Mesodermal cell (in vitro differentiated cells): ENCODE results near the gene ANXA9.

Experiments used
- H3K27ac ChIP-seq: 2 replicates; pipeline ENCODE4 v1.7.0; 2013; ENCODE audit warnings: mild to moderate bottlenecking, low read depth, low read length, moderate library complexity; ENCODE audit not compliant: severe bottlenecking
- H3K36me3 ChIP-seq: 2 replicates; pipeline ENCODE4 v1.7.1; 2013; ENCODE audit warnings: mild to moderate bottlenecking, low read length, moderate library complexity; ENCODE audit not compliant: control insufficient read depth, insufficient read depth
- H3K4me1 ChIP-seq: one replicate; pipeline ENCODE4 v1.7.1; 2013; ENCODE audit warnings: mild to moderate bottlenecking, low read length; ENCODE audit not compliant: insufficient read depth, control insufficient read depth, poor library complexity, severe bottlenecking
- H3K4me3 ChIP-seq: 2 replicates; pipeline ENCODE4 v1.7.0; 2013; ENCODE audit warnings: low read length, control low read depth, mild to moderate bottlenecking; ENCODE audit not compliant: insufficient read depth, poor library complexity, severe bottlenecking; ENCODE audit errors: extremely low read depth
- H3K9me3 ChIP-seq: 2 replicates; pipeline ENCODE4 v1.7.1; 2013; ENCODE audit warnings: mild to moderate bottlenecking, low read length, moderate library complexity; ENCODE audit not compliant: control insufficient read depth
- WGBS, 2 experiments: methylation state at CpG; one replicate each; pipeline ENCODE4 v1.1.5; 2013; ENCODE audit warnings: missing lambda C conversion rate in 2 of 2; ENCODE audit not compliant: insufficient coverage in 2 of 2; 5-methylcytosine and 5-hydroxymethylcytosine counted together

The ANXA9 gene

DNA sequence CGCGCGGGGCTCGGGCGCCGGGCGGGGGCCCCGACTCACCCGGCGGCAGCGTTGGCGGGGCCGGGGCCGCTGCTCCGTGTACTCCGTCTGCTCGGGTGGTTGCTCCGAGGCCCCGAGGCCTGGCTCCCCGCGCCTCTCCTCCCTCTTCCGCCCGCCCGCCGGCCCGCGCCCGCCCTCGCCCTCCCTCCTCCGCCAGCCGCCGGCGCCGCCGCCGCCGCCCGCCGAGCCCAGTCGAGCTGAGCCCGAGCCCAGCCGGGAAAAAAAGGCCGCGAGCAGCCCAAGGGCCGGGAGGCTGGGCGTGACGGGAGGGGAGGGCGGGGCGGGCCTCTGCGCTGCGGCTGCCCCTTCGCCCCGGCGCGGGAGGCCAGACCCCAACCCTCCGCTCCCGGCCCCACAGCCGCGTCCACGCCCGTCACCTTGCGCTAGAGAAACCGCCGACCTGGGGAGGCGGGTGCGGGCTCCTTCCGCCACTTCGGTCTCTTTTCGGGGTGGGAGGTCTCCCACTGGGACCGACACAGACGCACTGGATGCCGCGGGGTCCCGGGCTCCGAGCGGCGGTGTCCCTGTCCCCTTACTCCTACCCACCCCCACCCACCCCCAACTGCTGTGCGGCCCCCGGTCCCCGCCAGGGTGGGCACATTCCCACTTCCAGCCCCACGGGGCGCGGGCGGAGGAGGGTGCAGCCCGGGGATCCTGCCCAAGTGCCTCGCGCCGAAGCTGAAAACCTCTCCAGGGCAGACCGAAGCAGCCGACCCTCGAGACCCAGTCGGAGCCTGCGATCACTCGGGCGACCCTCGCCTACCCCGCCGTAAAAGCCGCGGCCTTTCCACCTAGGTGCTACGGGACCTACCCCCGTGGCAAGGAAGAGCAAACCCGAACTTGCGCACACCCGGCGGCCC is 7.3 kb upstream of the ANXA9 start, which contains the start of gene CERS2:
CERS2 (minus strand) TSS at position 256 of the 899 bp plus-strand sequence. CDS start 5,745 bp downstream, outside the sequence.
- Histone ChIP-seq H3K4me1 (peaks cover 46% of the 10 kb centered on the region), H3K4me3 (peak within 1 kb of the TSS; percentile 78), H3K27ac (peak within 1 kb of the TSS; percentile 74), H3K9me3 (no peaks in the 10 kb centered on the region), H3K36me3 (peaks cover 8% of the 10 kb centered on the region)
- 3 to 6% methylated on average over 50 to 67 of the region's 106 CpGs for WGBS, 2 experiments

DNA sequence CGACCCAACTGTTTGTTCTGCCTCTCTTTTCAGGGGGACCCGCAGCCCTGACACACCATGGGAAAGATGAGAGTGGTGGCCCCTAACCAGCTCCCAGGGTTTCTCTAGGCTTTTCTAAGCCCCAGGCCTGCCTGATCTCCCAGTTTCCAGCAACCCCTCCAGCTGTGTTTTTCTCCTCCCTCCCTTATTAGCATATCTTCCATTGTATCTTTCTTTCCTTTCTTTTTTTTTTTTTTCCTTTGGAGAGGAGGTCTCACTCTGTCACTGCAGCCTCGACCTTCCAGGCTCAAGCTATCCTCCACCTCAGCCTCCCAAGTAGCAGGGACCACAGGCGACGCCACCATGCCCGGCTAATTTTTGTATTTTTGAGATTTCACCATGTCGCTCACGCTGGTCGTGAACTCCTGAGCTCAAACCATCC is 5.7 kb upstream of the ANXA9 start:
- WGBS, 2 experiments, result 77 to 84% methylated on average over 8 of the region's 9 CpGs
- Histone ChIP-seq H3K4me3 (no peak overlapping the region), H3K36me3 (no peaks in the 10 kb centered on the region), H3K9me3 (no peaks in the 10 kb centered on the region), H3K27ac (peak overlapping the region; percentile 85), H3K4me1 (peaks cover 43% of the 10 kb centered on the region)

DNA sequence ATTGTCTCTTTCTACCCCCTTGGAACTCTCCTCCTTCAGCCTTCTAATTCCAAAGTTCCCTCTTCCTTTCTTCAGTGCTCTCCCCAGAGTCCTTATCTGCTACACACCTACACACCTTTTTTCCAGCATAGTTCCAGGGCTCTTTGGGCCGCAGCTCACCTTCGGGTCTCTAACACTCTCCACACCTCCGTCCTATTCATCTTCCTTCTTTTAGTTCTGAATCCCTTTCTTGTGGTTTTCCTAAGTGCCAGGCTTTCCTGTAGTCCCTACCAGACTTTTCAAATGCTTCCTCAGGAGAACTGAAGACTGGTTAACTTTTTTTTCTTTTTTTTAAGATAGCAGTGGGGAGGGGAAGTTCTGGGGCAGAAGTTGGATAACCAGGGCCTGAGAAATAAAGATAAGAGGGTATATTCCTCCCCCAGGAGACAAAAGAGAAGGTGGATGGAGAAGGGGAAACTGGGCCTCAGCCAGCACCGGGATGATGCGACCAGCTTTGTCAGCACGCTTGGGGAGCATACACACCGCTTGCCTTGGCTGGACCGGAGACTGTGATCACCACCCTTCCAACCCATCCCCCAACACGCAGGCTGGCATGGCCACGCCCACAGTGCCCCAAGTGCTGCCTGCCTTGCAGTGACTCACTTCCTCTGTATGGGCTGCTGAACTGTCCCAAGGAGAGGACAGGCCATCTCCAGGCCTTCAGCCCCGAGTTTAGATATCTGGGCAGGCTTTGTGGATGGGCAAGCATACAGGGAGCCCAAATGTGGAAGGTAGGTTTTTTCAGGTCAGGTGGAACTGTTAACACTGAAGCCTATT is 5.0 kb upstream of the ANXA9 start:
- peak overlapping the region; percentile 85 for H3K27ac ChIP-seq

DNA sequence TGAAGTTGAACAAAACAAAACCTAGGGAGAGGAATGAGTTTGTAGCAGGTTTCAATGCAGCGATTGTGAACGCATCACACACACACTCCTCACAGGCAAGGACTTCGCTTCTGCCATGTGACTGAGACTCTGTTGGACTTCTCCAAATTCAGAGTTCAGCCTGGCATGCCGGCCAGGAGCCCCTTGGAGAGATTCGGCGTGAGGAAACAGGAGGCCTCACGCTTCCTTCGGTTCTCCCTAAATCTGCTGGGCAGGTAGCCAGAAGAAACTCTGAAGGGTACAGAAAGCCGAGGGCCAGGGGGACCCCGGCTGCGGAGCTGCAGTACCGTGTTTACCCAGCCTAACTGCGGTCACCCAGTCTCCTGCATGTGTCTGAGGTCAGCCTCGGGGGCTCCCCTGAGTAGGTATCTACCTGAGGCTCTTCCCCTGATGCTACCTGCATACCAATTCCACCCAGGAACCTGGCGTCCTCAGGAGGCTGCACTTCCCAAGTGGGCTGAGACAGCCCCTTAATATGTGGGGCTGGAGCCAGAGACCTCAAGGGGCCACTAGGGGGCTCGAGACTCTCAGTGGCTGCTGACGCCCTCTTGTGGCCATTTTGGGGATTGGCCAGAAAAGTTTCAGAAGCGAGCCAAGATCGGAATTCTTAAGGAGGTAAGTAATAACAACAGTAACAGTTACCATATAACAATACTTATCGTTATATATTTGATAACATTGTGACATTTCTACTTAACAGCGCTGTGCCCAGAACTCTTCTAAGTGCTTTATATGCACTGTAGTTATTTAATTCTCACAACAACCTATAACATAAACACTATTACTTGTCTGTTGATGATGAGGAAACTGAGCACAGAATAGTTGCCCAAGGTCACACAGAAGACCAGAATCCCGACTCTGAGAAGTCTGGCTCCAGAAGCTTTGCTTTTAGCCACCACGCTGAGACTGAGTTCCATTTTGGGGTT is 2.7 kb upstream of the ANXA9 start:
- H3K4me3 ChIP-seq, result no peak overlapping the region
- peak overlapping the region; percentile 39 for H3K27ac ChIP-seq
- H3K36me3 ChIP-seq, result no peaks in the 10 kb centered on the region
- 56 to 69% methylated on average over 14 to 20 of the region's 23 CpGs for WGBS, 2 experiments
- H3K4me1 ChIP-seq, result peaks cover 29% of the 10 kb centered on the region
- no peaks in the 10 kb centered on the region for H3K9me3 ChIP-seq

More for the DNA sequence above, 5.0 kb upstream of the ANXA9 start:
- Histone ChIP-seq H3K4me1 (peaks cover 41% of the 10 kb centered on the region), H3K4me3 (no peak overlapping the region), H3K36me3 (no peaks in the 10 kb centered on the region), H3K9me3 (no peaks in the 10 kb centered on the region)
- WGBS, 2 experiments, result 62% methylated on average over 5 to 6 of the region's 11 CpGs

DNA sequence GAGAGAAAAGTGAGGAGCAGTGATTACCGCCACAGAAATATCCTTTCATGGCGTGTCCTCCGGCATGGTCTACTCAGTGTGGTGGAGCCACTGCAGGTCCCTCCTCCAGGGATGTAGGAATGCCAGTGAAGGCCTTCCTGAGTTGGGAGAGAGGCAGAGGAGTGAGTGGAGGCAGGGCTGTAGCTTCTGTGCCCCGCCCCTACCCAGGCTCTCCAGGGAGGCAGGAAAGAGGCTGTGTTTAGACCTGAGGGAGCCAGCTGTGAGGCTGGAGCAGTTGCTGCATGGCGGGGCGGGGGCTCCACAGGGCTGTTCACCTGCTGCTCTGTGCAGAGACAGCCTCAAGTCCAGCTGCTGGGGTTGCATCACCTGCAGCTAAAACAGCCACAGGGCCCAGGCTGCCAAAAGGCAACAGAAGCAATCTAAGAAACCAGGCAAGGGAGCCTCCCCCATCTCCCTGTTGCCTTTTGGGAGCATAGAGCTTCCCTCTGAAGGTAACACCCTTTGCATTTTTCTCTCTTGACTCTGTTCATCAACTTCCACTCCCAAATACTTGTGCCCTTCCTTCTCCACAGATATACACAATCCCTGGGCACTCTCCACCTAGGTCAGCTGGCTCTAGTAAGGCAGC is 801 bp upstream of the ANXA9 start:
- peaks cover 25% of the 10 kb centered on the region for H3K4me1 ChIP-seq
- WGBS, 2 experiments, result 33 to 37% methylated on average over 6 of the region's 6 CpGs
- H3K9me3 ChIP-seq, result no peaks in the 10 kb centered on the region
- no peak overlapping the region for H3K4me3 ChIP-seq
- no peaks in the 10 kb centered on the region for H3K36me3 ChIP-seq
- H3K27ac ChIP-seq, result no peak overlapping the region

DNA sequence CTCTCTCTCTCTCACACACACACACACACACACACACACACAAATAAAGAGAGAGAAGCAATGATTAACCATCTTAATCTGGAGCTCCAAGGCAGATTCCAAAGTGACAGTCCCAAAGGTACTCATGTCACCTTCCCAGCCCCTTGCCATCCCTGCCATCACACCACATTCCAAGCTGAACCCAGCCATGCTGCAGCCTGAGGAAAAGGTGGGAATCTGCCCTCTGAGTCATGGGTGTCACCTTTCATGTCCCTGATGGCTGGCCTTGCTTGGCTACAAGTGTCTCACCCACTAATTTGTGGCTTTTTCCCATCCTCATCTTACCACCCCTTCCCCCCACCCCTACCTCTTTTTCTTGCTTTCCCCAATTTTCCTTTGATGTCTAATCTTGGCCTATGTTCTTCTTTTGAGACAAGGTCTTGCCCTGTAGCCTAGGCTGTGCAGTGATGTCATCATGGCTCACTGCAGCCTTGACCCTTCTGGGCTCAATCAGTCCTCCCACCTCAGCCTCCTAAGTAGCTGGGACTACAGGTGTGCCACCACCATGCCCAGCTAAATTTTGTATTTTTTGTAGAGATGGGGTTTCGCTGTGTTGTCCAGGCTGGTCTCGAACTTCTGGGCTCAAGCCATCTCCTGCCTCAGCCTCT is 3.2 kb downstream of the ANXA9 start:
- Histone ChIP-seq H3K9me3 (no peaks in the 10 kb centered on the region), H3K36me3 (no peaks in the 10 kb centered on the region), H3K27ac (no peak overlapping the region), H3K4me3 (no peak overlapping the region), H3K4me1 (peaks cover 8% of the 10 kb centered on the region)
- WGBS, 2 experiments, result 90 to 100% methylated on average over 2 of the region's 2 CpGs

DNA sequence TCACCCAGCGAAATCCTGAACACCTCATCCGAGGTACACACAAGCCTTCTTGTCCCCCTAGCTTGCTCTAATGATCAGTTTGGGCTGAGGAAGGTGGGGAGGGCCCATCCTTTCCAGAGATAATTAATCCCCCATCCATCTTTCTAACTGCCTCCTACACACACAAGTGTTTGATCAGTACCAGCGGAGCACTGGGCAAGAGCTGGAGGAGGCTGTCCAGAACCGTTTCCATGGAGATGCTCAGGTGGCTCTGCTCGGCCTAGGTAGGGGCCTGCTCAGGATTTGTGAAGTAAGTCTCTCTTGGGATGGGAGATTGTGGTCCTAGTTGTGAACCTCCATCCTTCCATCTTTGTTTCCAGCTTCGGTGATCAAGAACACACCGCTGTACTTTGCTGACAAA is 5.8 kb downstream of the ANXA9 start:
- no peak overlapping the region for H3K27ac ChIP-seq
- no peaks in the 10 kb centered on the region for H3K36me3 ChIP-seq
- 92 to 100% methylated on average over 1 to 3 of the region's 7 CpGs for WGBS, 2 experiments
- H3K4me3 ChIP-seq, result no peak overlapping the region
- H3K9me3 ChIP-seq, result no peaks in the 10 kb centered on the region
- no peaks in the 10 kb centered on the region for H3K4me1 ChIP-seq

DNA sequence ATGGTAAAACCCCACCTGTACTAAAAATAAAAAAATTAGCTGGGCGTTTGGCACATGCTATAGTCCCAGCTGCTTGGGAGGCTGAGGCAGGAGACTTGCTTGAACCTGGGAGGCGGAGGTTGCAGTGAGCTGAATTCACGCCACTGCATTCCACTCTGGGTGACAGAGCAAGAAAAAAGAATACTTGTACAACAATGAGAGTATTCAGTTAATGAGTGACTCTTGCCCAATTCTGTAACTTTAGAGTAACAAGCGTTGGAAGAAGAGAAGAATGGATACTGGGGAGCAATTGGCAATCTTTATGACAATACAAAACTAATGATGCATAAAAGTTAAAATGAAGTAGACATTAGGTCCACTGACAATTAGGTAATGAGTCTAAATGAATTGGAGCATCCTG is 10.5 kb downstream of the ANXA9 start:
- Histone ChIP-seq H3K4me1 (no peaks in the 10 kb centered on the region), H3K27ac (no peak overlapping the region), H3K9me3 (no peaks in the 10 kb centered on the region), H3K4me3 (no peak overlapping the region), H3K36me3 (no peaks in the 10 kb centered on the region)
- 92 to 95% methylated on average over 3 to 4 of the region's 4 CpGs for WGBS, 2 experiments

DNA sequence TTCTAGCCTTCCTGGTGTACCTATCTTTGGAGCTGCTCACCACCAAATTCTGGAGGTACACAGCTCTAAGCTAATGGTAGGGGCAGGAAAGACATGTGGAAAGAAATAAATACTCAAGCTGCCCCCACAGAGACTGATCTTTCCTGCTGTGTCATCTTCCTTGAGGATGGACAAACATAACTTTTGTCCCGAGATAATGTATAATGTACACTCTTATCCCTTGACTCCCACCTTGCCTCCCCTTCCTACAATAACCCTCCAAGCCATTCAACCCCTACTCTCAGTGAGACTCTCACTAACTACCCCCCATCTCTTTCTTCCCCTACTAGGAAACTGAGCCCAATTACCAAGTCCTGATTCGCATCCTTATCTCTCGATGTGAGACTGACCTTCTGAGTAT is 12.2 kb downstream of the ANXA9 start:
- H3K27ac ChIP-seq, result no peak overlapping the region
- H3K4me1 ChIP-seq, result peaks cover 4% of the 10 kb centered on the region
- 94 to 98% methylated on average over 3 of the region's 3 CpGs for WGBS, 2 experiments
- no peaks in the 10 kb centered on the region for H3K9me3 ChIP-seq
- no peaks in the 10 kb centered on the region for H3K36me3 ChIP-seq
- no peak overlapping the region for H3K4me3 ChIP-seq
